Measurements from ENCODE around the gene AVL9.

Gene AVL9

GRCh38 chr7:32533276-32534029 lies 38.2 kb downstream of the AVL9 start:
- DNase-seq (ENCODE audit: low read depth in 2 of 3, low spot score in 1 of 3): no peak

GRCh38 chr7:32535162-32535702 lies 39.9 kb downstream of the AVL9 start:
- no peak for DNase-seq (ENCODE audit: low read depth in 2 of 3, low spot score in 1 of 3)

- no peak for DNase-seq (ENCODE audit: low read depth in 2 of 3, low spot score in 1 of 3)
These were observed 40.7 kb downstream of the AVL9 start for GRCh38 chr7:32536016-32536415.

- no peak for DNase-seq (ENCODE audit: low read depth in 2 of 3, low spot score in 1 of 3)
These were observed 41.3 kb downstream of the AVL9 start for GRCh38 chr7:32536585-32536984.

- no peak for DNase-seq (ENCODE audit: low read depth in 2 of 3, low spot score in 1 of 3)
These were observed 42.5 kb downstream of the AVL9 start for GRCh38 chr7:32537760-32538159.

- DNase-seq (ENCODE audit: low read depth in 2 of 3, low spot score in 1 of 3): no peak
These were observed 44.1 kb downstream of the AVL9 start for GRCh38 chr7:32539366-32539765.

- DNase-seq (ENCODE audit: low read depth in 2 of 3, low spot score in 1 of 3): no peak
These were observed 44.7 kb downstream of the AVL9 start for GRCh38 chr7:32539919-32540531.

- no peak for DNase-seq (ENCODE audit: low read depth in 2 of 3, low spot score in 1 of 3)
These were observed 47.3 kb downstream of the AVL9 start for GRCh38 chr7:32542595-32542994.

- no peak for DNase-seq (ENCODE audit: low read depth in 2 of 3, low spot score in 1 of 3)
These were observed 64.2 kb downstream of the AVL9 start for GRCh38 chr7:32559480-32559879.

GRCh38 chr7:32560075-32560474 lies 64.8 kb downstream of the AVL9 start:
- DNase-seq (ENCODE audit: low read depth in 2 of 3, low spot score in 1 of 3): no peak

GRCh38 chr7:32561613-32562012 lies 66.3 kb downstream of the AVL9 start:
- no peak for DNase-seq (ENCODE audit: low read depth in 2 of 3, low spot score in 1 of 3)

GRCh38 chr7:32564542-32564941 lies 69.3 kb downstream of the AVL9 start:
- DNase-seq (ENCODE audit: low read depth in 2 of 3, low spot score in 1 of 3): no peak

GRCh38 chr7:32569388-32570289 lies 74.3 kb downstream of the AVL9 start:
- no peak for DNase-seq (ENCODE audit: low read depth in 2 of 3, low spot score in 1 of 3)

- no peak for DNase-seq (ENCODE audit: low read depth in 2 of 3, low spot score in 1 of 3)
These were observed 77.9 kb downstream of the AVL9 start for GRCh38 chr7:32573110-32573687.

- no peak for DNase-seq (ENCODE audit: low read depth in 2 of 3, low spot score in 1 of 3)
These were observed 79.3 kb downstream of the AVL9 start for GRCh38 chr7:32574626-32575025.

GRCh38 chr7:32577421-32577820 lies 82.1 kb downstream of the AVL9 start:
- DNase-seq (ENCODE audit: low read depth in 2 of 3, low spot score in 1 of 3): no peak

GRCh38 chr7:32579776-32580175 lies 84.5 kb downstream of the AVL9 start:
- DNase-seq (ENCODE audit: low read depth in 2 of 3, low spot score in 1 of 3): no peak

GRCh38 chr7:32580646-32581045 lies 85.4 kb downstream of the AVL9 start:
- DNase-seq (ENCODE audit: low read depth in 2 of 3, low spot score in 1 of 3): no peak

GRCh38 chr7:32582036-32582435 lies 86.7 kb downstream of the AVL9 start:
- DNase-seq (ENCODE audit: low read depth in 2 of 3, low spot score in 1 of 3): no peak

GRCh38 chr7:32583791-32584190 lies 88.5 kb downstream of the AVL9 start:
- DNase-seq (ENCODE audit: low read depth in 2 of 3, low spot score in 1 of 3): no peak

All from stimulated activated CD4-positive, alpha-beta T cell treated with anti-CD3 and anti-CD28 coated beads, Interleukin-12 subunit alpha, Interleukin-12 subunit beta, amount 100 ng/mL, for 48 hours (primary cell).